IMR-90 (cell line): ENCODE data around the gene DHRSX. TPM values are rescaled to one million over a fixed set of nuclear protein-coding genes. Genes with fewer than 3 reads are reported as not detected.

Source experiments
- ATAC-seq: fragments of 200-7000 bp; cut with Tn5 transposase; 2 replicates; pipeline ENCODE4 v1.9.1; 2020; ENCODE audit warnings: low read depth, mild to moderate bottlenecking, moderate library complexity
- BruUV-seq: library from RNA; stranded (reverse); fragments of 400-500 nt; replicated peaks from 2 replicates; lab custom pipeline; 2021; lab: Mats Ljungman, UMichigan
- CTCF ChIA-PET: fragments of 300-600 bp; formaldehyde crosslinking; extraction: SDS; loops from one replicate; lab custom pipeline; 2021; ENCODE audit warnings: antibody characterized with exemption; lab: Yijun Ruan, JAX
- POLR2A ChIA-PET: fragments of 300-600 bp; sonication (Branson Sonifier 250); formaldehyde crosslinking; loops from one replicate; lab custom pipeline; 2022; ENCODE audit warnings: antibody characterized with exemption; ENCODE audit not compliant: unreplicated experiment; lab: Charles Lee
- DNase-seq: peaks from one replicate; pipeline ENCODE4 v3.0.0; 2013
- H2AFZ ChIP-seq: replicated peaks from 2 replicates; pipeline ENCODE3; 2013; ENCODE audit warnings: low read length, mild to moderate bottlenecking; ENCODE audit not compliant: poor library complexity
- H2AK5ac ChIP-seq: 2 replicates; pipeline ENCODE4 v1.6.1; 2013; ENCODE audit warnings: low read depth, low read length, inconsistent platforms
- H2AK9ac ChIP-seq: replicated peaks from 2 replicates; pipeline ENCODE3; 2013; ENCODE audit warnings: mild to moderate bottlenecking, low read depth, low read length, moderate library complexity; ENCODE audit not compliant: poor library complexity
- H2BK120ac ChIP-seq: 2 replicates; pipeline ENCODE4 v1.6.1; 2013; ENCODE audit warnings: low read depth, low read length, inconsistent platforms
- H2BK15ac ChIP-seq: 3 replicates; pipeline ENCODE4 v1.6.1; 2013; ENCODE audit warnings: low read depth, low read length, inconsistent platforms
- H2BK20ac ChIP-seq: 2 replicates; pipeline ENCODE4 v1.6.1; 2013; ENCODE audit warnings: low read depth, mild to moderate bottlenecking, inconsistent platforms, low read length, moderate library complexity
- H2BK5ac ChIP-seq: 2 replicates; pipeline ENCODE4 v1.6.1; 2013; ENCODE audit warnings: mild to moderate bottlenecking, low read depth, low read length, inconsistent platforms; ENCODE audit not compliant: poor library complexity, severe bottlenecking
- H3K14ac ChIP-seq: replicated peaks from 2 replicates; pipeline ENCODE4 v1.6.1; 2013; ENCODE audit warnings: low read depth, low read length, inconsistent platforms
- H3K18ac ChIP-seq: 2 replicates; pipeline ENCODE4 v1.6.1; 2013; ENCODE audit warnings: low read depth, low read length, control low read depth
- H3K23ac ChIP-seq: 2 replicates; pipeline ENCODE4 v1.6.1; 2013; ENCODE audit warnings: low read depth, low read length, inconsistent platforms
- H3K27ac ChIP-seq: 2 replicates; pipeline ENCODE4 v1.5.1; 2013; ENCODE audit warnings: mild to moderate bottlenecking, control low read depth, low read length; ENCODE audit not compliant: insufficient read depth
- H3K27me3 ChIP-seq: 2 replicates; pipeline ENCODE4 v1.6.1; 2013; ENCODE audit warnings: low read length; ENCODE audit not compliant: control insufficient read depth, insufficient read depth
- H3K36me3 ChIP-seq: 2 replicates; pipeline ENCODE4 v1.6.1; 2013; ENCODE audit warnings: low read length, mixed read lengths; ENCODE audit not compliant: control insufficient read depth, insufficient read depth
- H3K4ac ChIP-seq: 2 replicates; pipeline ENCODE4 v1.6.1; 2013; ENCODE audit warnings: low read depth, low read length, inconsistent platforms
- H3K4me1 ChIP-seq: 2 replicates; pipeline ENCODE4 v1.6.1; 2013; ENCODE audit warnings: low read length, mixed read lengths; ENCODE audit not compliant: control insufficient read depth, insufficient read depth
- H3K4me2 ChIP-seq: 2 replicates; pipeline ENCODE4 v1.6.1; 2013; ENCODE audit warnings: low read depth, mild to moderate bottlenecking, control low read depth, low read length, moderate library complexity
- H3K4me3 ChIP-seq: 2 replicates; pipeline ENCODE4 v1.5.1; 2013; ENCODE audit warnings: low read depth, mild to moderate bottlenecking, control low read depth, low read length, moderate library complexity; ENCODE audit not compliant: insufficient read depth
- H3K56ac ChIP-seq: 2 replicates; pipeline ENCODE4 v1.6.1; 2013; ENCODE audit warnings: low read length, inconsistent platforms; ENCODE audit not compliant: insufficient read depth; ENCODE audit errors: extremely low read depth
- H3K79me1 ChIP-seq, 2 experiments: 2 replicates each; pipeline ENCODE4 v1.6.1; 2013; ENCODE audit warnings: low read length in 2 of 2, inconsistent platforms in 1 of 2, low read depth in 1 of 2
- H3K9ac ChIP-seq: 2 replicates; pipeline ENCODE4 v1.6.1; 2013; ENCODE audit warnings: low read depth, low read length, control low read depth
- H3K9me1 ChIP-seq: 2 replicates; pipeline ENCODE4 v1.6.1; 2013; ENCODE audit warnings: low read length, inconsistent platforms; ENCODE audit not compliant: insufficient read depth
- H3K9me3 ChIP-seq: 2 replicates; pipeline ENCODE4 v1.6.1; 2013; ENCODE audit warnings: low read length; ENCODE audit not compliant: control insufficient read depth, insufficient read depth
- H4K20me1 ChIP-seq: 2 replicates; pipeline ENCODE4 v1.6.1; 2013; ENCODE audit warnings: low read length, inconsistent platforms; ENCODE audit not compliant: insufficient read depth
- H4K5ac ChIP-seq: 2 replicates; pipeline ENCODE4 v1.6.1; 2013; ENCODE audit warnings: mild to moderate bottlenecking, low read depth, low read length, control low read depth
- H4K8ac ChIP-seq, 2 experiments: 2 replicates each; pipeline ENCODE4 v1.6.1; 2013; ENCODE audit warnings: low read depth in 2 of 2, low read length in 2 of 2, control low read depth in 1 of 2, inconsistent platforms in 1 of 2
- H4K91ac ChIP-seq: 2 replicates; pipeline ENCODE4 v1.6.1; 2013; ENCODE audit warnings: low read depth, low read length, inconsistent platforms; ENCODE audit not compliant: insufficient read depth
- BHLHE40 ChIP-seq: fragments of 150-350 bp; IDR thresholded peaks from 2 replicates; pipeline ENCODE4 v1.6.1; 2016; ENCODE audit warnings: mild to moderate bottlenecking, low read depth, low read length
- CEBPB ChIP-seq: IDR thresholded peaks from 2 replicates; pipeline ENCODE4 v1.6.1; 2012; ENCODE audit warnings: low read depth, low read length, improper control_type of control experiment
- CHD1 ChIP-seq: IDR thresholded peaks from 2 replicates; pipeline ENCODE4 v1.6.1; 2012; ENCODE audit warnings: low read depth, low read length, improper control_type of control experiment
- FOS ChIP-seq: fragments of 150-350 bp; IDR thresholded peaks from 2 replicates; pipeline ENCODE4 v1.6.1; 2016; ENCODE audit warnings: low read depth, low read length
- MAFK ChIP-seq: IDR thresholded peaks from 2 replicates; pipeline ENCODE4 v1.6.1; 2012; ENCODE audit warnings: low read depth, low read length, improper control_type of control experiment
- MAZ ChIP-seq: IDR thresholded peaks from 2 replicates; pipeline ENCODE4 v1.6.1; 2012; ENCODE audit warnings: low read depth, mild to moderate bottlenecking, low read length, improper control_type of control experiment, moderate library complexity, borderline replicate concordance
- NFE2L2 ChIP-seq: fragments of 150-350 bp; IDR thresholded peaks from 2 replicates; pipeline ENCODE4 v1.6.1; 2016; ENCODE audit warnings: low read depth, mild to moderate bottlenecking, low read length
- POLR2A ChIP-seq: IDR thresholded peaks from 2 replicates; pipeline ENCODE4 v1.6.1; 2012; ENCODE audit warnings: mild to moderate bottlenecking, low read depth, low read length
- RAD21 ChIP-seq: IDR thresholded peaks from 2 replicates; pipeline ENCODE4 v1.6.1; 2012; ENCODE audit warnings: low read length, improper control_type of control experiment
- RCOR1 ChIP-seq: IDR thresholded peaks from 2 replicates; pipeline ENCODE4 v1.6.1; 2012; ENCODE audit warnings: mild to moderate bottlenecking, low read length, improper control_type of control experiment; ENCODE audit not compliant: insufficient replicate concordance
- RFX5 ChIP-seq: IDR thresholded peaks from 2 replicates; pipeline ENCODE4 v1.8.0; 2012; ENCODE audit warnings: low read depth, mild to moderate bottlenecking, low read length, moderate library complexity
- whole genome bisulfite sequencing, 2 experiments: methylation state at CpG; one replicate each; pipeline versions ENCODE4 v1.1.5 to v1.1.7; 2013; ENCODE audit warnings: missing lambda C conversion rate in 2 of 2; ENCODE audit not compliant: insufficient read length in 1 of 2; ENCODE audit errors: extremely low coverage in 2 of 2; 5-methylcytosine and 5-hydroxymethylcytosine counted together
- dilution Hi-C: fragments of 300-500 bp; cut with HindIII; formaldehyde crosslinking; loops from one replicate; pipeline ENCODE4 v1.14.3; 2018; ENCODE audit warnings: low sequenced_read_pairs; ENCODE audit not compliant: unreplicated experiment
- in situ Hi-C: fragments of 300-500 bp; cut with MboI; formaldehyde crosslinking; loops from 3 replicates; pipeline ENCODE4 v1.14.3; 2019; ENCODE audit warnings: low sequenced_read_pairs, inconsistent platforms, mixed read lengths
- intact Hi-C: fragments of 100-400 bp; cut with micrococcal nuclease; formaldehyde crosslinking; loops from 2 replicates; pipeline ENCODE4 v1.10.0; 2022
- polyA plus RNA-seq, 3 experiments: library from polyadenylated mRNA; depleted of rRNA; stranded (reverse); fragments of >200 nt; gene quantifications; 2 replicates each; pipeline ENCODE4 v1.2.3, GENCODE V29; 2012; ENCODE audit warnings: low replicate concordance in 1 of 3
- total RNA-seq: library from RNA; depleted of rRNA; stranded (reverse); fragments of >200 nt; gene quantifications from 2 replicates; pipeline ENCODE4 v1.2.3, GENCODE V29; 2012
- TF ChIP-seq, protein P1 (sequence below): fragments of 150-350 bp; IDR thresholded peaks from 2 replicates; pipeline ENCODE4 v1.6.1; 2017; ENCODE audit warnings: mild to moderate bottlenecking, antibody characterized with exemption, low read length, low read depth
- TF ChIP-seq, protein P2 (sequence below): conservative IDR thresholded peaks from 2 replicates; pipeline ENCODE4 v1.5.1; 2012; ENCODE audit warnings: mild to moderate bottlenecking, low read depth, low read length, improper control_type of control experiment

DHRSX gene
- total and polyA plus RNA-seq, 2 of the 4 experiments (the other 2 are of a cell fraction), result 26.2 to 38.0 TPM

DNA sequence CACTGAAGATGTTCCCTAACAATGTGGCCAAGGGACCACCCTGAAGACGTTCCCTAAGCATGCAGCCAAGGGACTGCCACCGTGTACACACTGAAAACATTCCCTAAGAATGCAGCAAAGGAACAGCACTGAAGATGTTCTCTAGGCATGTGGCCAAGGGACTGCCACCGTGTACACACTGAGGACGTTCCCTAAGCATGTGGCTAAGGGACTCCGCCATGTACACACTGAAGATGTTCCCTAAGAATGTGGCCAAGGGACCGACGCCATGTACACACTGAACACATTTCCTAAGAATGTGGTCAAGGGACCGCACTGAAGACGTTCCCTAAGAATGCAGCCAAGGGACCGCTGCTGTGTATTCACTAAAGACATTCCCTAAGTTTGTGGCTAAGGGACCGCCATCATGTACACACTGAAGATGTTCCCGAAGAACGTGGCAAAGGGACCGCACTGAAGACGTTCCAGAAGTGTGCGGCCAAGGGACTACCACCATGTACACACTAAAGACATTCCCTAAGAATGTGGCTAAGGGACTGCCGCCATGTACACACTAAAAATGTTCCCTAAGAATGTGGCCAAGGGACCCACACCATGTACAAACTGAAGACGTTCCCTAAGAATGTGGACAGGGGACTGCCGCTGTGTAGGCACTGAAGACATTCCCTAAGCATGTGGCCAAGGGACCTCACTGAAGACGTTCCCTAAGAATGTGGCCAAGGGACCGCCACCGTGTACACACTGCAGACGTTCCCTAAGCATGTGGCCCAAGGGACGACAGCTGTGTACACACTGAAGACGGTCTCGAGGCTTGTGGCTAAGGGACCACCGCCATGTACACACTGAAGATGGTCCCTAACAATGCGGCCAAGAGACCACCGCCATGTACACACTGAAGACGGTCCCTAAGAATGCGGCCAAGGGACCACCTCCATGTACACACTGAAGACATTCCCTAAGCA lies 54.8 kb downstream of the DHRSX start (continued):
- TF ChIP-seq, protein P1, sequence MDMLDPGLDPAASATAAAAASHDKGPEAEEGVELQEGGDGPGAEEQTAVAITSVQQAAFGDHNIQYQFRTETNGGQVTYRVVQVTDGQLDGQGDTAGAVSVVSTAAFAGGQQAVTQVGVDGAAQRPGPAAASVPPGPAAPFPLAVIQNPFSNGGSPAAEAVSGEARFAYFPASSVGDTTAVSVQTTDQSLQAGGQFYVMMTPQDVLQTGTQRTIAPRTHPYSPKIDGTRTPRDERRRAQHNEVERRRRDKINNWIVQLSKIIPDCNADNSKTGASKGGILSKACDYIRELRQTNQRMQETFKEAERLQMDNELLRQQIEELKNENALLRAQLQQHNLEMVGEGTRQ, result no peak
- no peak for TF ChIP-seq CHD1

DNA sequence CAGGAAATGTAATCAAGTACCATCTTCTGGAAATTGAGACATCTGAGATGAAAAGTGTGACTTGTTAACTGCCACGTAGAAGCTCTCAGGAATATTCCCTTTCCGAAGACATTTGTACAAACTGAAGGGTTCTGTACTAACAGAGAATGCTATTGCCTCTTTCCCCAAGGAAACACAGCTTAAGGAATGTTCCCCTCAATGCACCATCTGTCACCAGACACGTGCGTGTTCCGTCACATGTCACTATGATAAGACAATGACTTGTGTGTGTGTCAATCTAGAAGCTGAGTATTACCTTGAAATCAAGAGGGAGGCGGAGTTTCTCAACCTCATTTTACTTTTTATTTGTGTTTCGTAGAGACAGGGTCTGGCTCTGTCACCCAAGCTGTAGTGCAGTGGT lies 58.1 kb downstream of the DHRSX start:
- no peak overlapping the region for H3K56ac ChIP-seq
- no peaks in the 10 kb centered on the region for H3K4me1 ChIP-seq
- H3K9me1 ChIP-seq, result peaks cover 9% of the 10 kb centered on the region; the same call in 1 of the 2 replicates
- ChIA-PET POLR2A (no interaction called here), CTCF (no interaction called here)
- H3K36me3 ChIP-seq, result peaks cover 15% of the 10 kb centered on the region
- H3K4ac ChIP-seq, result no peak overlapping the region
- H2BK15ac ChIP-seq, result no peak overlapping the region
- H3K9me3 ChIP-seq, result no peaks in the 10 kb centered on the region
- in situ Hi-C loops (no loop called here), intact Hi-C loops (no loop called here), dilution Hi-C loops (no loop called here)
- no peak overlapping the region for H3K4me2 ChIP-seq
- no TSS peak for BruUV-seq
- no peak overlapping the region for H4K5ac ChIP-seq
- no peak overlapping the region for H2BK20ac ChIP-seq
- no peak for ATAC-seq
- H2AK9ac ChIP-seq, result no peak overlapping the region
- H3K4me3 ChIP-seq, result no peak overlapping the region
- H3K18ac ChIP-seq, result no peak overlapping the region
- no peak overlapping the region for H4K8ac ChIP-seq
- no peak overlapping the region for H3K9ac ChIP-seq
- no peak overlapping the region for H3K14ac ChIP-seq
- H2AK5ac ChIP-seq, result no peak overlapping the region
- peaks cover 36 to 42% of the 10 kb centered on the region in 2 experiments for H3K79me1 ChIP-seq
- no peak overlapping the region for H2BK5ac ChIP-seq
- DNase-seq, result no peak
- H3K23ac ChIP-seq, result no peak overlapping the region
- no peaks in the 10 kb centered on the region for H3K27me3 ChIP-seq
- no peak overlapping the region for H4K91ac ChIP-seq
- no peak overlapping the region for H3K27ac ChIP-seq
- H2AFZ ChIP-seq, result no peak overlapping the region
- peaks cover 18% of the 10 kb centered on the region for H4K20me1 ChIP-seq
- no CpG with 5 or more reads among the region's 7 CpGs for WGBS, 2 experiments
- H2BK120ac ChIP-seq, result no peak overlapping the region
- TF ChIP-seq CEBPB (no peak), CHD1 (no peak), BHLHE40 (no peak), RCOR1 (no peak), RAD21 (no peak), FOS (no peak), NFE2L2 (no peak), RFX5 (no peak), MAFK (no peak), POLR2A (no peak), MAZ (no peak)
- TF ChIP-seq, protein P1, result no peak
- TF ChIP-seq, protein P2, sequence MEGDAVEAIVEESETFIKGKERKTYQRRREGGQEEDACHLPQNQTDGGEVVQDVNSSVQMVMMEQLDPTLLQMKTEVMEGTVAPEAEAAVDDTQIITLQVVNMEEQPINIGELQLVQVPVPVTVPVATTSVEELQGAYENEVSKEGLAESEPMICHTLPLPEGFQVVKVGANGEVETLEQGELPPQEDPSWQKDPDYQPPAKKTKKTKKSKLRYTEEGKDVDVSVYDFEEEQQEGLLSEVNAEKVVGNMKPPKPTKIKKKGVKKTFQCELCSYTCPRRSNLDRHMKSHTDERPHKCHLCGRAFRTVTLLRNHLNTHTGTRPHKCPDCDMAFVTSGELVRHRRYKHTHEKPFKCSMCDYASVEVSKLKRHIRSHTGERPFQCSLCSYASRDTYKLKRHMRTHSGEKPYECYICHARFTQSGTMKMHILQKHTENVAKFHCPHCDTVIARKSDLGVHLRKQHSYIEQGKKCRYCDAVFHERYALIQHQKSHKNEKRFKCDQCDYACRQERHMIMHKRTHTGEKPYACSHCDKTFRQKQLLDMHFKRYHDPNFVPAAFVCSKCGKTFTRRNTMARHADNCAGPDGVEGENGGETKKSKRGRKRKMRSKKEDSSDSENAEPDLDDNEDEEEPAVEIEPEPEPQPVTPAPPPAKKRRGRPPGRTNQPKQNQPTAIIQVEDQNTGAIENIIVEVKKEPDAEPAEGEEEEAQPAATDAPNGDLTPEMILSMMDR, result no peak
